Measurements from ENCODE around the gene DNM1.
"Not testable (repeated sequence)": the region's sequence is repeated elsewhere in the genome, so short reads cannot be mapped to it uniquely, and the experiment has no call there.

The DNM1 gene

GRCh38 chr9:128279088-128280073 is 76.2 kb downstream of the DNM1 start:
- not testable (repeated sequence) for DNase-seq

GRCh38 chr9:128280084-128280622 is 77.0 kb downstream of the DNM1 start:
- DNase-seq: no peak

- DNase-seq: peak; percentile 80
Observed at GRCh38 chr9:128282500-128282899, 79.3 kb downstream of the DNM1 start.

GRCh38 chr9:128285033-128285784 is 82.0 kb downstream of the DNM1 start:
- no peak for DNase-seq

GRCh38 chr9:128286440-128286839 is 83.3 kb downstream of the DNM1 start:
- DNase-seq: peak; percentile 24

GRCh38 chr9:128288273-128289004 is 85.3 kb downstream of the DNM1 start:
- no peak for DNase-seq

- DNase-seq: no peak
Observed at GRCh38 chr9:128292009-128292408, 88.8 kb downstream of the DNM1 start.

GRCh38 chr9:128293091-128293490 is 89.9 kb downstream of the DNM1 start:
- no peak for DNase-seq

- no peak for DNase-seq
Observed at GRCh38 chr9:128294142-128294541, 91.0 kb downstream of the DNM1 start.

GRCh38 chr9:128296340-128297220 is 93.4 kb downstream of the DNM1 start:
- no peak for DNase-seq

GRCh38 chr9:128297221-128297773 is 94.1 kb downstream of the DNM1 start:
- no peak for DNase-seq

GRCh38 chr9:128298535-128299482 is 95.6 kb downstream of the DNM1 start:
- DNase-seq: no peak

- no peak for DNase-seq
Observed at GRCh38 chr9:128304136-128304970, 101.2 kb downstream of the DNM1 start.

All from fibroblast of skin of abdomen (primary cell).